Ovary (tissue), 9 donors: ENCODE results near the gene COL18A1. TPM values are rescaled to one million over a fixed set of nuclear protein-coding genes. Genes with fewer than 3 reads are reported as not detected.
"Not testable (repeated sequence)": the region's sequence is repeated elsewhere in the genome, so short reads cannot be mapped to it uniquely, and the experiment has no call there.

ENCODE experiments used
- DNase-seq, 5 donors: peaks; one replicate each; pipeline ENCODE4 v3.0.0-alpha.2; 2019 to 2020
- H3K27ac ChIP-seq, 2 donors: fragments of 200-600 bp; one replicate each; pipeline versions ENCODE4 v1.5.1 to v1.8.0; 2019 to 2022
- H3K27me3 ChIP-seq: fragments of 200-600 bp; one replicate; pipeline ENCODE4 v1.8.0; 2022
- H3K36me3 ChIP-seq: fragments of 200-600 bp; sonication (generic); one replicate; pipeline ENCODE4 v1.5.1; 2019
- H3K4me1 ChIP-seq: one replicate; pipeline ENCODE4 v1.8.1; 2013; ENCODE audit warnings: mild to moderate bottlenecking, moderate library complexity; ENCODE audit not compliant: insufficient read depth
- H3K4me3 ChIP-seq: fragments of 200-600 bp; sonication (generic); one replicate; pipeline ENCODE4 v1.5.1; 2017
- H3K9me3 ChIP-seq, 2 donors: fragments of 200-600 bp in 1 of 2; sonication (generic) in 1 of 2; one replicate each; pipeline versions ENCODE4 v1.5.1 to v1.8.1; 2013 to 2019; ENCODE audit warnings: mild to moderate bottlenecking in 1 of 2, moderate library complexity in 1 of 2
- EP300 ChIP-seq: sonication (generic); formaldehyde crosslinking; IDR thresholded peaks from one replicate; pipeline ENCODE4 v1.6.1; 2017; ENCODE audit warnings: antibody characterized with exemption
- POLR2A ChIP-seq: fragments of 450-650 bp; IDR thresholded peaks from one replicate; pipeline ENCODE4 v1.6.1; 2017; ENCODE audit warnings: antibody characterized with exemption, mild to moderate bottlenecking, moderate library complexity
- WGBS, 3 donors: extraction: QIAGEN DNeasy Blood & Tissue Kit in 1 of 3; methylation state at CpG; one replicate each; pipeline versions ENCODE4 v1.1.5 to v1.1.7; 2013 to 2017; 5-methylcytosine and 5-hydroxymethylcytosine counted together
- intact Hi-C, 4 donors: fragments of 100-400 bp; cut with DNase I; formaldehyde crosslinking; loops; one replicate each; pipeline versions ENCODE4 v1.11.0 to v1.15.1; 2022 to 2023
- polyA plus RNA-seq, 2 donors: library from polyadenylated mRNA; stranded (reverse); fragments of 200-250 nt in 1 of 2; fragments of 350-450 nt in 1 of 2; fragmentation: Illumina TruSeq in 1 of 2; extraction: RNeasy Lipid Tissue Mini Kit (QIAGEN cat#74804) in 1 of 2; gene quantifications; one replicate each; pipeline ENCODE4 v1.2.3, GENCODE V29; 2013 to 2014
- total RNA-seq, 7 donors: library from RNA; depleted of rRNA in 2 of 7; stranded (reverse); fragments of >200 nt in 2 of 7; fragmentation: NEBNext Ultra II Directional in 3 of 7; extraction: Animal tissue kit (Norgen Biotek cat#: 25700) in 3 of 7; gene quantifications; one replicate each; pipeline versions ENCODE4 v1.1.0 to v1.2.4, GENCODE V29; 2016 to 2023
- TF ChIP-seq, protein P1 (sequence below), 3 donors: fragments of 450-650 bp in 2 of 3; fragments of 200-600 bp in 1 of 3; IDR thresholded peaks; one replicate each; pipeline versions ENCODE4 v1.5.1 to v1.8.0; 2016 to 2022; ENCODE audit warnings: antibody characterized with exemption in 3 of 3, mild to moderate bottlenecking in 1 of 3
- donor health status: DM: no; HTN: no; CAD: no; lungs with moderate emphysema.
- donor health status: DM: no; HTN: no; CAD: no.
- donor health status: Bipolar disorder and iron deficiency.
- donor health status: DM: yes; HTN: yes; CAD: no.
- donor health status: DM: no; HTN: no; CAD: no.
- donor health status: DM: yes; HTN: yes; CAD: no.

Gene COL18A1
- total and polyA plus RNA-seq, 9 donors, result 11.1 to 353 (median 268) TPM

DNA sequence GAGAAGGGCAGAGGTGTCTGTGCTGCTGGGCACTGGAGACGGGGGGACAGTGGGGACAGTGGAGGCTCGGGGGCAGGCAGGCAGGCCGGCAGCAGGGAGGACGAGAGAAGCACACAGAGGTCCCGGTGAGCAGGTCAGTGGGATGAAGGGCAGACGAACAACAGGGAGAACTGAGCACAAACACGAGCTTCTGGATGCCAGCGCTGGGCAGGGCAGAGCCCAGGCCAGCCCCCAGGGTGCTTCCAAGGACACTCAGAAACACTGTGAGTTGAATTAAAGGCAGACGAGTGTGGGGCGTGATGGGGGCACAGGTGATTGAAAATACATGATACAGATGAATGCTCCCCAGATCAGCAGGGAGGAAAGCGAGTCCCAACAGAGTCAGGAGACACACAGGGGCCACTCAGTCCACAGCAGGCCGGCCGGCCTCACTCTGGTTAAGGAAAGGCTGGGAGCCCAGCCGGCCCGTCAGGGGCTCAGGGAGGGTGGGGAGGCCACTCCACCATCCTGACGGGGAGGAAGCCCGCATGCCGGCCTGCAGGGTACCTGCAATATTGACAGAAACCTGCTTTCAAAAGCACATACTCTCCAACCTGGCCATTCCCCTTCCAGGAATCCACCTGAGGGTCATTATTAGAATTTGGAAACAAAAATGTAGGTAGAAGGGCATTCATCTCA is 123.2 kb downstream of the COL18A1 start:
- TF ChIP-seq EP300 (no peak), POLR2A (no peak)
- TF ChIP-seq, protein P1, sequence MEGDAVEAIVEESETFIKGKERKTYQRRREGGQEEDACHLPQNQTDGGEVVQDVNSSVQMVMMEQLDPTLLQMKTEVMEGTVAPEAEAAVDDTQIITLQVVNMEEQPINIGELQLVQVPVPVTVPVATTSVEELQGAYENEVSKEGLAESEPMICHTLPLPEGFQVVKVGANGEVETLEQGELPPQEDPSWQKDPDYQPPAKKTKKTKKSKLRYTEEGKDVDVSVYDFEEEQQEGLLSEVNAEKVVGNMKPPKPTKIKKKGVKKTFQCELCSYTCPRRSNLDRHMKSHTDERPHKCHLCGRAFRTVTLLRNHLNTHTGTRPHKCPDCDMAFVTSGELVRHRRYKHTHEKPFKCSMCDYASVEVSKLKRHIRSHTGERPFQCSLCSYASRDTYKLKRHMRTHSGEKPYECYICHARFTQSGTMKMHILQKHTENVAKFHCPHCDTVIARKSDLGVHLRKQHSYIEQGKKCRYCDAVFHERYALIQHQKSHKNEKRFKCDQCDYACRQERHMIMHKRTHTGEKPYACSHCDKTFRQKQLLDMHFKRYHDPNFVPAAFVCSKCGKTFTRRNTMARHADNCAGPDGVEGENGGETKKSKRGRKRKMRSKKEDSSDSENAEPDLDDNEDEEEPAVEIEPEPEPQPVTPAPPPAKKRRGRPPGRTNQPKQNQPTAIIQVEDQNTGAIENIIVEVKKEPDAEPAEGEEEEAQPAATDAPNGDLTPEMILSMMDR (IDR thresholded peaks at IDR 0.05), result no peak
- intact Hi-C loops, result no loop called here
- WGBS, 3 donors, result 86 to 89% (median 87%) methylated on average over 17 to 18 of the region's 18 CpGs
- Histone ChIP-seq H3K36me3 (no peaks in the 10 kb centered on the region), H3K9me3 (no peaks in the 10 kb centered on the region), H3K4me3 (no peak overlapping the region), H3K27me3 (no peaks in the 10 kb centered on the region), H3K4me1 (peaks cover 4% of the 10 kb centered on the region), H3K27ac (no peak overlapping the region)
- peak in 4 of 5 donors; percentile 2 to 27 (median 13) for DNase-seq

DNA sequence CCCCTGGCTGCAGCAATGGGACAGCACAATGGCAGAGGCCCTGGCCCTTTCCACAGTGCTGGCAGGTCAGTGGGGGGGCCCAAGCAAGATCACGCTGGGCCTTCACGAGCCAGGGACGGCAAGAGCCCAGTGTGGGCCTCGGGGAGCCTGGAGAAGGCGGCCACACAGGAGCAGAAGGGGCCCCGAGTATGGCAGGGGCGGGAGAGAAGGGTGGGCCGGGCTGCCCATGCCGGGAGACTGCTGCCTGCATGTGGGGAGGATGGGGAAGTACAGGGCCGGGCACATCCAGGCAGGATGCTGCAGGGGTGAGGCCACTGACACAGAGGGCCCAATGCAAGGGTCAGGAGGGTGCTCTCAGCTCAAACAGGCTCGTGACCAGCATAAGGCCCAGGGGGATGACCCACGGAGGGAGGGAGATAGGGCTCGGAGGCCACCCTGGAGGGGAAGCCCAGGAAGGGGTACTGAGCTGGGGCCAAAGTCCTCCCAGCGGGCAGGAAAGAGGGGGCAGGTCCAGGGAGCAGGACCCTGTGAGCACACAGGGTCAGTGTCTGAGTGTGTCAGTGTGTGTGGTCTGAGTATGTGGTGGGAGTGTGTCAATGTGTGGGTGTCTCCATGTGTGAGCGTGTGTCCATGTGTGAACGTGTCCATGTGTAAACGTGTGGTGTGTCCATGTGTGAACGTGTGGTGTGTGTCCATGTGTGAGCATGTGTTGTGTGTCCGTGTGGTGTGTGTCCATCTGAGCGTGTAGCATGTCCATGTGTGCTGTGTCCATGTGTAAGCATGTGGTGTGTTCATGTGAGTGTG is 124.2 kb downstream of the COL18A1 start:
- Histone ChIP-seq H3K36me3 (no peaks in the 10 kb centered on the region), H3K4me3 (no peak overlapping the region), H3K4me1 (peaks cover 5% of the 10 kb centered on the region), H3K9me3 (no peaks in the 10 kb centered on the region), H3K27me3 (no peaks in the 10 kb centered on the region), H3K27ac (no peak overlapping the region)
- 81 to 86% (median 82%) methylated on average over 20 of the region's 20 CpGs for WGBS, 3 donors
- TF ChIP-seq EP300, result no peak
- TF ChIP-seq, protein P1 (IDR thresholded peaks at IDR 0.05), result no peak
- TF ChIP-seq POLR2A, result no peak
- DNase-seq, result peak in 3 of 5 donors; percentile 14 to 29 (median 15)
- intact Hi-C loops, result no loop called here

DNA sequence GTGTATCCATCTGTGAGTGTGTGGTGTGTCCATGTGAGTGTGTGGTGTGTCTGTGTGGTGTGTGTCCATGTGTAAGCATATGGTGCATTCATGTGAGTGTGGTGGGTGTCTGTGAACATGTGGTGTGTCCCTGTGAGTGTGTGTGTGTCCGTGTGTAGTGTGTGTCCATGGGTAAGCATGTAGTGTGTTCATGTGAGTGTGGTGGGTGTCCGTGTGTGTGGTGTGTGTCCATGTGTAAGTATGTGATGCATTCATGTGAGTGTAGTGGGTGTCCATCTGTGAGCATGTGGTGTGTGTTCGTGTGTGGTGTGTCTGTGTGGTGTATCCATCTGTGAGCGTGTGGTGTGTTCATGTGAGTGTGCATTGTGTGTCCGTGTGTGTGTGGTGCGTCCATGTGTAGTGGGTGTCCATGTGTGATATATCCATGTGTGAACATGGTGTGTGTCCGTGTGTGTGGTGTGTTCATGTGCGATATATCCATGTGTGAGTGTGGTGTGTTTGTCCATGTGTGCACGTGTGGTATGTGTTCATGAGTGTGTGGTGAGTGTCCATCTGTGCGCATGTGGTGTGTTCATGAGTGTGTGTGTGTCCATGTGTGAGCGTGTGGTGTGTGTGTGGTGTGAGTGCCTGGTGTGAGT is 124.9 kb downstream of the COL18A1 start:
- intact Hi-C loops, result no loop called here
- no peak overlapping the region for H3K4me3 ChIP-seq
- DNase-seq, result peak in 2 of 5 donors; percentile 9 to 22
- TF ChIP-seq POLR2A (no peak), EP300 (no peak)
- TF ChIP-seq, protein P1 (IDR thresholded peaks at IDR 0.05), result no peak
- no peaks in the 10 kb centered on the region for H3K27me3 ChIP-seq
- no peaks in the 10 kb centered on the region for H3K36me3 ChIP-seq
- no peak overlapping the region for H3K27ac ChIP-seq
- peaks cover 12% of the 10 kb centered on the region for H3K4me1 ChIP-seq
- WGBS, 3 donors, result 91 to 94% (median 93%) methylated on average over 11 of the region's 11 CpGs
- no peaks in the 10 kb centered on the region for H3K9me3 ChIP-seq

DNA sequence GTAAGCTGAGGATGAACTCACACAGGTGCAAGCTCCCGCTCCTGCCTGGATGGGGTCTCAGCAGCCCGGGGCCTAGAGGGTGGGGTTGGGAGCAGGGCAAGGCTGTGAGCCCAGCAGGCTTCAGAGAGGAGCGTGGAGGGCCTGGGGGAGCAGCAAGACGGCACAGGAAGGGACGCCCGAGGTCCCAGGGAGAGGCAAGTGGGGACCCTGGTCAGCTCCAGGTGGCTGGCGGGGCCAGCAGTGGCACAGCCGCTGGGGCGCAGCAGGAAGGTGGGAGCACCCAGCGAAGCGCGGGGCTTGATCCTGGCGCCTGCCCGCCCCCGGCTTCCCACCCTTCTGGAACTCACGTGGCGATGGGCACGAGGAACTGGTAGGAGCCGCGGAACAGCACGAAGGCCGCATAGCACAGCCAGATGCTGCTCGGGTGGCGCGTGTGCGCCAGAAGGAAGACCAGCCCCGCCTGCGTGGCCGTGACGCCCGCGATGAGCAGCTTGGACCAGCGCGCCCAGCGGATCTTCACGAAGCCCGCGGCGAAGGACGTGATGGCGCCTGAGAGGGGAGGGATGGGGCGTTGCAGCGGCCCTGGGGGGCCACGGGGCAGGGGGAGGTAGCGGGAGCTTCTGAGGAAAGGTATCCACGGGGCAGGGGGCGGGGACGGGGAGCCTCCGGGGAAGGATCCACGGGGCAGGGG is 125.6 kb downstream of the COL18A1 start:
- H3K27ac ChIP-seq, result no peak overlapping the region
- 95 to 96% (median 96%) methylated on average over 44 to 50 of the region's 50 CpGs for WGBS, 3 donors
- intact Hi-C loops, result no loop called here
- TF ChIP-seq POLR2A (no peak), EP300 (no peak)
- TF ChIP-seq, protein P1 (IDR thresholded peaks at IDR 0.05), result no peak
- no peaks in the 10 kb centered on the region for H3K27me3 ChIP-seq
- no peaks in the 10 kb centered on the region for H3K36me3 ChIP-seq
- H3K9me3 ChIP-seq, result no peaks in the 10 kb centered on the region
- H3K4me3 ChIP-seq, result no peak overlapping the region
- DNase-seq, result peak in 4 of 5 donors; percentile 15 to 33 (median 18)
- H3K4me1 ChIP-seq, result peaks cover 7% of the 10 kb centered on the region

DNA sequence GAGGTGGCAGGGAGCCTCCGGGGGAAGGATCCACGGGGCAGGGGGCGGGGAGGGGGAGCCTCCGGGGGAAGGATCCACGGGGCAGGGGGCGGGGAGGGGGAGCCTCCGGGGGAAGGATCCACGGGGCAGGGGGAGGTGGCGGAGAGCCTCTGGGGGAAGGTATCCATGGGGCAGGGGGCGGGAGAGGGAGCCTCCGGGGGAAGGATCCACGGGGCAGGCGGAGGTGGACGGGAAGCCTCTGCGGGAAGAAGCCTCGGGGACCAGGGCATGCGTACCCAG is 126.1 kb downstream of the COL18A1 start:
- intact Hi-C loops, H3K27ac ChIP-seq, H3K9me3 ChIP-seq, DNase-seq, H3K4me1 ChIP-seq, H3K4me3 ChIP-seq, H3K36me3 ChIP-seq, H3K27me3 ChIP-seq: not testable (repeated sequence)
- WGBS, 3 donors, result 90 to 96% (median 93%) methylated on average over 13 to 17 of the region's 17 CpGs
